Measurements from ENCODE around the gene F13A1.

Gene F13A1

DNA sequence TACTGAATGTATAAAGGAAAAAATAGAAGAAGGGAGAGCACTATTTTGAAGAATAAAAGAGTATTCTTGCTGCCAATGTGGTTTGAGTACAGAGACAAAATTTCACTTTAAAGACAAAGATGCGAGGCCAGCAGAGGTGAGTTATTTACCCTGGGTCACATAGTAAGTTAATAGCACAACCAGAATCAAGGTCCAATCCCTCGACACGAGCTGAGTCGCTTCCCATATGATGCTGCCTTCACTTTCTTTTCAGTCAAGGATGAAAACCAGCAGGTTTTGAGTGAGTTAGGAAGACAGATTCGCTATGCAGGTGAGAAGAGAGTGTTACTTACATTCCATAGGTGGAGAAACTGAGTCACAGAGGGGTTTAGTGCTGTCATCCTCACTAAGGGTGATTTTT lies 75.8 kb downstream of the F13A1 start:
- DNase-seq (ENCODE audit: low read depth in 2 of 2) = no peak

GRCh38 chr6:6243846-6244245 lies 76.6 kb downstream of the F13A1 start:
- DNase-seq (ENCODE audit: low read depth in 2 of 2) = no peak

- DNase-seq (ENCODE audit: low read depth in 2 of 2) = no peak
Observed at GRCh38 chr6:6239598-6240581, 80.6 kb downstream of the F13A1 start.

- no peak for DNase-seq (ENCODE audit: low read depth in 2 of 2)
Observed at GRCh38 chr6:6236730-6237469, 83.6 kb downstream of the F13A1 start.

GRCh38 chr6:6235786-6236185 lies 84.7 kb downstream of the F13A1 start:
- DNase-seq (ENCODE audit: low read depth in 2 of 2) = no peak

DNA sequence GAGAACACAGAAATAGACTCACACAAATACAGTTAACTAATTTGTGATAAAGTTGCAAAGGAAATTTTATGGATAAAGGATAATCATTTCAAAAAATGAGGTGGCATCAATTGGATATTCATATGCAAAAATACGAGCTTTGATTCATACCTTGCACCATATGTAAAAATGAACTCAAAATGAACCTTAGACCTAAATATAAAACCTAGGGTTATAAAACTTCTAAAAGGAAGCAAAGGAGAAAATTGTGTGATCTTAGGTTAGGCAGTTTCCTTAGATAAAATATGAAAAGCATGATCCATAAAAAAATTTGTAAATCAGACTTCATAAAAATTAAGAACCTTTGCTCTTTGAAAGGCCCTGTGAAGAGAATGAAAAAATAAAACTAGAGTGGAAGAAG lies 85.5 kb downstream of the F13A1 start:
- DNase-seq (ENCODE audit: low read depth in 2 of 2) = no peak

GRCh38 chr6:6230286-6230685 lies 90.2 kb downstream of the F13A1 start:
- no peak for DNase-seq (ENCODE audit: low read depth in 2 of 2)

- DNase-seq (ENCODE audit: low read depth in 2 of 2) = no peak
Observed at GRCh38 chr6:6227896-6228295, 92.6 kb downstream of the F13A1 start.

DNA sequence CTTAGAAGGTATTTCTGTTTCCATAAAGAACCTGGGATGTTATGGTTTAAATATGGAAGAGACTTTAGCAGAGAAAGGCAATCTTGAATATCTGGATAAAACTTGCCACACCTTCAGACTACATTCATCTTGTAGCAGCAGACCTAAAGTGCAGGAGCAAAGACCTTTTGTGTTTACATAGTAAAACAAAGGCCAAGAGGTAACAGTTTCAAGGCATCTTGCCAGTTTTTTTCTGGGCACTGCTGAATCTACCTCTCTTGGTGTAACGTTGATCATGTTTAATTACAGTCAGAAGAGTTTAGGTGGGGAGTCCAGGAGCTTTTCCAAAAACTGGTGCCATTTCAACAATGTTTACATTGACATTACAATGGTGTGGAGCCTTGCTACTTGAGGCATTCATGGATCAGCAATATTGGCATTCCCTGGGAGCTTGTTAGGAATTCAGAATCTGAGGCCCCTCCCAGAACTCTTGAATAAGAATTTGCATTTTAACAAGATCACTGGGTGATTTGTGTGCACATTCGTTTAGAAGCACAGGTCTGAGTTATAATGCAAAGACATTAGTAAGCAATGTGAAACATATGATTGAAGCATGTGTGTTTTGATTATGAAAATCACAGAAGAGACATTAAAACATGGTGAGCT lies 94.5 kb downstream of the F13A1 start:
- no peak for DNase-seq (ENCODE audit: low read depth in 2 of 2)

GRCh38 chr6:6224933-6225486 lies 95.5 kb downstream of the F13A1 start:
- DNase-seq (ENCODE audit: low read depth in 2 of 2) = no peak

DNA sequence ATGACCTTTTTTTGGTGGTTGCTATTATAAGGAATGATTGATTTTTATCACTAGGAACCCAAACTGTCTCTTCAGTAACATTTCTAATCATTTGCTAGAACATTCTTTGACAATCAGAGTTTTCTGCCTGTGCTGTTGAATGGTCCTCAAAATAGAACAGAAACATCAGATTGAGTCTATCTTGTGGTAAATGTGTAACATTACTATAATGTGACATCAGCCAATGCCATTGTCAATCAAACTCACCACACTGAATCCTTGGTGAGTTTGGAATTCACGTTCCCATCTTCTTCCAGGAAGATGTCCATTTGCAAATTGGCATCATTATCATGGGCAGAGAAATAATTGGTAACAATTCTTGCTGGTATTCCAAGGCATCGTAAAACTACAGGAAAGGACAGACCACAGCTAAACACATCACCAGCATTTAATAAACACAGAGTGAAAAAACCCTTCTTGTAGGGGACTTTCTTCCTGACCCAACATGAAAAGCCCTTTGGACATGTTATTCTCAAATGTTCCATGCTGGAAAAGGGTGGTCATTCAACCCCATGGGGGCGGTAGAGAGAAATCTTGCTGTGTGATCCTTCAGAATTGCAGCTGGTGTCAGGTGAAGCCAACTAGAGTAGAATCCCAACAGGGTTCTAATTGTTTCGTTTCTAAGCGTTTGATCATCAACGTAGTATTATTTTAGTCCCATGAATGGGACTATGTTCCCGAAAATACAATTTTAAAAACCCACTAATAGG lies 98.5 kb downstream of the F13A1 start:
- DNase-seq (ENCODE audit: low read depth in 2 of 2) = no peak

- no peak for DNase-seq (ENCODE audit: low read depth in 2 of 2)
Observed at GRCh38 chr6:6220718-6221117, 99.7 kb downstream of the F13A1 start.

DNA sequence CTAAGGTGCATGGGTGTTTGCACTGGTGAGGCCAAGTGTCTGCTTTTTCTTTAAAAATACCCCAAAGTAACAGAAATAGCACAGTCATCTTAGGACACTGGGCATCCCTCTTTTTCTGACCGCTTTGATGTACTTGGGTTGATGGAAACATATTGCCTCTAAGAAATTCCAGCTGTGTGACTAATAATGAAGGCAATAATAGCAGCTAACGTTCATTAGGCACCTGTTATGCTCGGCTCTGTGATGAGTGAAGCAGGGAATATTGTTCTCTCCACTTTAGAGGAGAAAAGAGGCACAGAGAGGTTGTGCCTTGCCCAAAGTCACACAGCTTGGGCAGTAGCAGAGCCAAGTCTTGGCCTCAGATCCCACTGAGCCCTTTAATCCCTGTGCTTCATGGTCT lies 100.7 kb downstream of the F13A1 start:
- DNase-seq (ENCODE audit: low read depth in 2 of 2) = no peak

DNA sequence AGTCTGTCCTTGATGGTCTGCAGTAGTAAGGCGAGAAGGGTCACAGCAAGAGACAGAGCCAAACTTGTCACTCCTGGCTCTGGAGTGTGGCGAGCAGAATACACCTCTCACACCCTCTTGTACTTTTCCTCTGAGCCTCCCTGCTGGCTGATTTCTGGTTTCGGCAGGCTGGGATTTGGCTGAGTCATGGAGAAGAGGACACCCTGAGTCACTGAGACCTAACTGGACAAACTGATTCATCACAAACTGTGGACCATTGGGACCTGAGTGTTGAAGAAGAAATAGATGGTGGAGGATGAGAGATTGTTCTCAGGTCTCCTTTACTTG lies 101.7 kb downstream of the F13A1 start:
- DNase-seq (ENCODE audit: low read depth in 2 of 2) = no peak

DNA sequence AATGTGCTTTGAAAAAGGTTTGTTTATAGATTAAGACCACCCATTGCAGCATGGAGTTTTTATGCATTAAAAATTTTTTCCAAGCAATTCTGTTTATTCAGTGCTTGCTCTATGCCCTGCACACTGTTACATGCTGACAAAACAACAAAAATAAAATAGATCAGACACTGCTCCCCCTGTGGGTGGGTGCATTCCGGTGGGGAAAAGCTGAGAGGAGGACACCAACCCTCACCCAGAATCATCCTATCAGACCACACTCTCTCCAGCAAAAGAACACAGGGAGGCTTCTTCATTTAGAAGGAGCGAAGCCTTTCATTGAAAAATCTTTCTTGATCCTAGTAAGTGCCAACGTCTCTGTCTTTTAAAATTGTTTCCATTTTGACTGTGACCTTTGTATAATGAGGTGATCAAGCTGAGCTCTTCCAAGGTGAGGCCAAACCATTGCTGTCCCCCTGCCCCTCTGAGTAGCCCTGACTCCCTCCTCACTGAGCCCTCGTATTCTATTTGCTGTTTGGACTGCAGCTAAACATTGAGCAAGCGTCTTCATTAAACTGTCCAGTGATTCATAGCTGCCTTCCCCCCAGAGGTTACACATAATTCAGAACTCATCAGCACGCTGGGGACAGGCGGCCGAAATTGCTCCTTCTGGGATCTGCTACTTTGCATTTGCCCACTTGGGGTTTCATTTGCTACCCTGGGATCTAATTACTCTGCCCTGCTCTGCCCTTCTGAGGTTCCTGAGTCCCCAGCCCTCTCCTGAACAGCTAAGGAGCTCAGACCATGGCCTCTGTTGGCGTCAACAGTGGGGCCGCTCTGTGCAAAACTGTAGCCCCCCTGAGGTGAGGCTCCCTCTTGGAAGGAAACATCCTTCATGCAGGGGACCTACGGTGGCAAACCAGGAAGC lies 102.4 kb downstream of the F13A1 start:
- no peak for DNase-seq (ENCODE audit: low read depth in 2 of 2)

- DNase-seq (ENCODE audit: low read depth in 2 of 2) = no peak
Observed at GRCh38 chr6:6210994-6211393, 109.5 kb downstream of the F13A1 start.

DNA sequence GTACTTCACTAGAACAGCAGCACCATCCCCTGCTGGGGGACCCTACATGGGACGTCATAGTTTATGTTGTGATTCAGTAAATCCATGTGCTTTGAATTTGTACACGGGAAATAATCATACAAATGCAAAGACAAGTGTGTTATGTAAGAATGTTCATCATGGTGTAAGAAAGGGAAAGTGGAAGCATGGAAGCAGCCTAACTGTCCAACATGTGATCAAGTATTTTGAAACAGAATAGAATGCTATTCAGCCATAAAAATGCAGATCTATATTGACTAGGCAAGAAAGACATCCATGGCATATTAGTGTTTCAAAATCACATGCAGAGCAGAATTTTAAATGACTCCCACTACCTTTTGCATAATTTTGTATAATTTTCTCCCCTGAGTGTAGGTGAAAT lies 117.6 kb downstream of the F13A1 start:
- DNase-seq (ENCODE audit: low read depth in 2 of 2) = no peak

DNA sequence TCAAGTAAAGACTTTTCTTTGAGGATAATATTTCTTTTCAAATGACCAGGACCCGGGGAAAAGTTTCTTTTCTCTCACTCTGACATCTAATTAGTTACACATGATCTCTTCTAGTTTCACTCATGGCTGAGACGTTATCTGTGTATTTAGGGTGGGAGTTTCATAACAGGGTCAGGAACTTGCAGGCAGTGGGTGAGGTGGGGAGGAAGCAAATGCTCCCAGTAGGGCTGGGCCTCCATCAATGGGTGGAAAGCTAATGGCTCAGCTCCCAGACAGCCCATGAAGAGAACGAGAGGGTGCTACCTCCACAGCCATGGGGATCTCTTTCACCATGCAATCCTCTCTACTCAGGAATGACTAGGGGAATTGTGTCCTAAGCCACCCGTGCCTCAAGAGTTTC lies 119.3 kb downstream of the F13A1 start:
- no peak for DNase-seq (ENCODE audit: low read depth in 2 of 2)

- no peak for DNase-seq (ENCODE audit: low read depth in 2 of 2)
Observed at GRCh38 chr6:6199678-6200077, 120.8 kb downstream of the F13A1 start.

DNA sequence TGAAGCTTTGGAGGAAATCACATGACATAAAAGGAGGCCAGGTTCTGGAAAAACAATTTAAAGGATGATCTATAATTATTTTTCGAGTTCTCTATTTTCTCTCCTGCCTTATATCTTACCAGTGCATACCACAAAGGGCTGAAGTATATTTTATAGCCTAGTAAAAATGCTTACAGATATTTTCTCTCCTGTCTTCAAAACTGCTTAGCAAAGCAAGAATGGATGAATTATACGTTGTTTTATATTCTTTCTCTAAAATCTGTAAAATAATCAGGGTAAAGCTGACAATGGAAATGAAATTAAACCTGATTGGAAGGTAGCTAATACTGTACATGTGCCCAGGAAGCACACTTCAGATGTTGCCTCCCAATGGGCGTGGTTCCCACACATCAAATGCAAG lies 123.7 kb downstream of the F13A1 start:
- no peak for DNase-seq (ENCODE audit: low read depth in 2 of 2)

DNA sequence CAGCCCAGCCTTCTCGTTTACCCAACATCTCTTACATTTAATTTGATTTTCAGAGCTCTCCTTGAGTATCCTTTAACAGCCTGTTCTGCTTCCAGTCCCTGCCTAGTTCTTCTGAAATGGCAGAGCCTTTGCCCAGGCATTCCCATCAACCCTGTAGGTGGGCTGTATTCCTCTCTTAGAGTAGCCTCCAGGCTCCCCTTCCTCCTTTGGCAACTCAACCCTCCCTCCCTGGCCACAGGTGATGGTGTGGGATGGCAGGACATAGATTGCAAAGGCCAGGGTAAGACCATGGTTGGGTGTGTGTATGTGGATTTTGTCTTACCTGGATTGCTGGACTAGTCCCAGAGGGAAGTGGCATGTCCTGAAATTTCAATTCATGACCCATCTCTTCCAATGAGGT lies 125.4 kb downstream of the F13A1 start:
- DNase-seq (ENCODE audit: low read depth in 2 of 2) = no peak
